ENCODE measurements around the gene KCTD11. TPM values are rescaled to one million over a fixed set of nuclear protein-coding genes. Genes with fewer than 3 reads are reported as not detected.

The KCTD11 gene
- polyA plus RNA-seq, 1 experiment: 12.1 TPM

DNA sequence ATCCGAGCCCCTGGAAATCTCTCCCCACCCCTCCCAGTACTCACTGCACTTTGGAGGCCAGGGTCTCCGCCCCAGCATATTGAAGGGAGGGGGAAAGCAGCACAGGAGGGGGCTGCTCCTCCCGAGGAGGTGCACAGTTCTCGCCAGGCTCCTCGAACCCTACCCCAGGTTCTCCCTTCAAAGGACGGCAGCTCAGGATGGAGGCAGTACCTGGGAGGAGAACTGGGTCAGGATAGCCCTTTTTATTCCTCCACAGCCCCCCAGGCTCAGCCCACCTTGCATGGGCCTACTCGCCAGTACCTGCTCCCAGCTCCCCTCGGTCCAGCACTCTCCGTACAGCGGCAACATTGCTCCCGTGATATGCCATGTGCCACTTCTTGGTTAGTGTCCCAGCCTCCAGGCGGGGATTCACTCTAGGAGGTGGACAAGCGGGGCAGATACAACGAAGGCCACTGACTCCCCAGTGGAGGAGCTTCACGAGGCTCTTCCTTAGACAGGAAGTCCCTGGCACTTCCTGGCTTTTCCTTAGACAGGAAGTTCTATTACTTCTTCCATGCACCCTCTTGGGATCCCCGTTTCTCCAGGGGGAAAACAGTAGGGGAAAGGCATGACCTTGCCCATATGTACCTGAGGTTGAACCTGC, 34.7 kb upstream of the KCTD11 start:
- Histone ChIP-seq H3K4me3 (ENCODE audit: low read depth, low read length) (no peak overlapping the region), H3K27me3 (ENCODE audit: control insufficient read depth, insufficient read depth, low read length) (no peaks in the 10 kb centered on the region), H3K27ac (ENCODE audit: low read depth, low read length) (no peak overlapping the region), H3K9me3 (ENCODE audit: control insufficient read depth, insufficient read depth, low read length) (peaks cover 2% of the 10 kb centered on the region; the same call in 1 of the 2 replicates)
- DNase-seq (ENCODE audit: low read depth, low spot score): no peak
- POLR2A ChIA-PET: no interaction called here
- TF ChIP-seq, protein P1, sequence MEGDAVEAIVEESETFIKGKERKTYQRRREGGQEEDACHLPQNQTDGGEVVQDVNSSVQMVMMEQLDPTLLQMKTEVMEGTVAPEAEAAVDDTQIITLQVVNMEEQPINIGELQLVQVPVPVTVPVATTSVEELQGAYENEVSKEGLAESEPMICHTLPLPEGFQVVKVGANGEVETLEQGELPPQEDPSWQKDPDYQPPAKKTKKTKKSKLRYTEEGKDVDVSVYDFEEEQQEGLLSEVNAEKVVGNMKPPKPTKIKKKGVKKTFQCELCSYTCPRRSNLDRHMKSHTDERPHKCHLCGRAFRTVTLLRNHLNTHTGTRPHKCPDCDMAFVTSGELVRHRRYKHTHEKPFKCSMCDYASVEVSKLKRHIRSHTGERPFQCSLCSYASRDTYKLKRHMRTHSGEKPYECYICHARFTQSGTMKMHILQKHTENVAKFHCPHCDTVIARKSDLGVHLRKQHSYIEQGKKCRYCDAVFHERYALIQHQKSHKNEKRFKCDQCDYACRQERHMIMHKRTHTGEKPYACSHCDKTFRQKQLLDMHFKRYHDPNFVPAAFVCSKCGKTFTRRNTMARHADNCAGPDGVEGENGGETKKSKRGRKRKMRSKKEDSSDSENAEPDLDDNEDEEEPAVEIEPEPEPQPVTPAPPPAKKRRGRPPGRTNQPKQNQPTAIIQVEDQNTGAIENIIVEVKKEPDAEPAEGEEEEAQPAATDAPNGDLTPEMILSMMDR (IDR thresholded peaks at IDR 0.05; ENCODE audit: low read depth, low read length): no peak
- CTCF ChIA-PET: interaction anchor here (1.3 kb wide), 1 partner anchor 272 kb away, joined by 3 read pairs; no protein-coding TSS in a partner anchor

DNA sequence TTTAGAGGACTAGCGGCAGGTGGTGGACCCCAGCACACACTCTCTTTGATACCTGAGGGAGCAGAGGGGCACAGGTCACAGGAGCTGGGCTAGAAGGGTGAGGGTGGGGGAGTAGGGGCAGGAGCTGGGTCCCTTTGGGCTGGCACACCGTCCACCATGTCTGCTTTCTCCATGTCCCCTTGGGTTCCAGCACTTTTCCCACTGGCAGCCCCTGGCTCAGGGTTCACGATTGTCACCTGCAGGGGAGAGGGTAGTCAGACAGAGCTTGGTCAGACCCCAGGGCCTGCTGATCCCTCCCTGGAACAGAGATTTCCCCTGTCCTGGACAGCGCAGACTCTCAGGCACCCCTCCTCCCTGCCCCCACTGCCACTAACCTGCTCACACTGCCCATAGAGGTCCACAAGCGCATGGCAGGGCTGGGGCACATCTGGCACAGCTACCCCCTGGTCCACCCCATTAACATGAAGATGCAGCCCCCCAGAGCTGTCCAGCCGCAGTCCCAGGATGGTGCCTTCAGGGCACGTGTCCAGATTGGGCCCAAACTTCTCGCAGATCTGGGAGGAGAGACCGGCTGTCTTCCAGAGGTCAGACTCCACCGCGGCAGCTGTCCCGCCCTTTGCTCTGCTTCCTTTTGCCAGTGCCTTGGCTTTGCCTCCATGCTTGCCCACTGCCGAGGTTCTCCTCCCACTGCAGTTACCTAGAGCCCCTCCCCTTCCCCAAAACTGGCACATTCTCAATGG, 33.7 kb upstream of the KCTD11 start:
- TF ChIP-seq, protein P1 (IDR thresholded peaks at IDR 0.05; ENCODE audit: low read depth, low read length): no peak
- DNase-seq (ENCODE audit: low read depth, low spot score): no peak
- no peak overlapping the region for H3K4me3 ChIP-seq (ENCODE audit: low read depth, low read length)
- peaks cover 2% of the 10 kb centered on the region; the same call in 1 of the 2 replicates for H3K9me3 ChIP-seq (ENCODE audit: control insufficient read depth, insufficient read depth, low read length)
- ChIA-PET POLR2A (no interaction called here), CTCF (interaction anchor here (0.6 kb wide), 1 partner anchor 28 kb away, joined by 3 read pairs; no protein-coding TSS in a partner anchor)
- no peaks in the 10 kb centered on the region for H3K27me3 ChIP-seq (ENCODE audit: control insufficient read depth, insufficient read depth, low read length)
- no peak overlapping the region for H3K27ac ChIP-seq (ENCODE audit: low read depth, low read length)

DNA sequence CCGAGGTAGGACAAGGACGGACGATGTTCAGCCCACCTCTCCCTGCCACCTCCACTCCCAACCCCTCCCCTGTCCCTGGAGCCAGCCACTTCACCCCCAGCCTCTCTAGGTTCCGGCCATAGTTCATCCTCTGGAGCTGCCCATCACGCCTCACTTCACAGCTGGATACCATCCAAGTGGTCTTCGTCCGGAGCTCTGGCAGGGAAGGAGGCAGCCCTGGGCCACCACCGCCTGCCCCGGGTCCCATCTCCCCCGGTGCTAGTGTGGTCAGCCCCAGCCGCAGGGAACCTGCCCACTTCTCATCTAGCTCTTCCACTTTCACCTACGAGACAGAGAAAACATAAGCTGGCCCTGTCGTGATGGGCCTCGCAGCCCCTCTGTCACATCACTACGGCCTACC, 30.5 kb upstream of the KCTD11 start:
- H3K27me3 ChIP-seq (ENCODE audit: control insufficient read depth, insufficient read depth, low read length): no peaks in the 10 kb centered on the region
- CTCF ChIA-PET: interaction anchor here (1.2 kb wide), 1 partner anchor 101 kb away, joined by 3 read pairs; no protein-coding TSS in a partner anchor
- TF ChIP-seq, protein P1 (IDR thresholded peaks at IDR 0.05; ENCODE audit: low read depth, low read length): no peak
- no peaks in the 10 kb centered on the region; the same call in 1 of the 2 replicates for H3K9me3 ChIP-seq (ENCODE audit: control insufficient read depth, insufficient read depth, low read length)
- DNase-seq (ENCODE audit: low read depth, low spot score): no peak
- H3K27ac ChIP-seq (ENCODE audit: low read depth, low read length): no peak overlapping the region
- POLR2A ChIA-PET: no interaction called here
- no peak overlapping the region for H3K4me3 ChIP-seq (ENCODE audit: low read depth, low read length)

DNA sequence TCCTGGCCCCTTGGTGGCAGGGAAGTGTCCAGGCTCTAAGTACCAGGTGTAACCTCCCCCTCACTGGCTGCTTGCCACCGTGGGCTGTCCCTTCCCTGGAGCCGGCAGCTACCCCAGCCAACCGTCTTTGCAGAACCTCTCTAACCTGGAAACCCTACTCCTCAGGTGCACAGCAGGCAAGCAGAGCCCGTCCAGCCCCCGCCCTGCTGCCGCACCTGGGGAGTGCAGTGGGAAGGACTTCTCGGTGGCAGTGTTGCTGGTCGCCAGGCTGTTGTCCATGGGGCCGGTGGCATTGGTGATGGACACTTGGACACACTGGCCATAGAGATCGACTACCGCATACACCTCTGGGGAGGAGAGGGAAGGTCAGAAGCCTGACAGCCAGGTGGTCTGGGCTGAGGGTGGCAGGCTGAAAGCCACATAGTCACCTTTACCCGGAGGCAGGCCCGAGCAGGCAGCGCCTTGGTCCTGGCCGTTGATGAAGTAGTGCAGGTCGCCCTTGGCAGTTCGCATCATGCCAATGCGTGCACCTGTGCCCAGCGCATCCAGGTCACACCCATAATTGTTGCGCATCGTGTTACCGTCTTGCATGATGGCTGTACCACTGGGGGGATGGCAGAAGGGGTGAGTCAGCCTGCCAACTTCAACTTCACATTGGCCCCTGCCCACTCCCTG, 29.3 kb upstream of the KCTD11 start:
- DNase-seq (ENCODE audit: low read depth, low spot score): no peak
- H3K4me3 ChIP-seq (ENCODE audit: low read depth, low read length): no peak overlapping the region
- CTCF ChIA-PET: no interaction called here
- H3K27me3 ChIP-seq (ENCODE audit: control insufficient read depth, insufficient read depth, low read length): no peaks in the 10 kb centered on the region
- no peak overlapping the region for H3K27ac ChIP-seq (ENCODE audit: low read depth, low read length)
- H3K9me3 ChIP-seq (ENCODE audit: control insufficient read depth, insufficient read depth, low read length): no peaks in the 10 kb centered on the region; the same call in 1 of the 2 replicates
- POLR2A ChIA-PET: no interaction called here
- TF ChIP-seq, protein P1 (IDR thresholded peaks at IDR 0.05; ENCODE audit: low read depth, low read length): no peak

Measured in AG04450 (cell line).